LNCAP (cell line): Measurements from ENCODE around the gene NPTX1.

Experiments
- TF ChIP-seq, protein P1 (sequence below): fragments of 450-650 bp; IDR thresholded peaks from 2 replicates; pipeline ENCODE4 v1.5.1; 2017; ENCODE audit warnings: mild to moderate bottlenecking

Gene NPTX1

DNA sequence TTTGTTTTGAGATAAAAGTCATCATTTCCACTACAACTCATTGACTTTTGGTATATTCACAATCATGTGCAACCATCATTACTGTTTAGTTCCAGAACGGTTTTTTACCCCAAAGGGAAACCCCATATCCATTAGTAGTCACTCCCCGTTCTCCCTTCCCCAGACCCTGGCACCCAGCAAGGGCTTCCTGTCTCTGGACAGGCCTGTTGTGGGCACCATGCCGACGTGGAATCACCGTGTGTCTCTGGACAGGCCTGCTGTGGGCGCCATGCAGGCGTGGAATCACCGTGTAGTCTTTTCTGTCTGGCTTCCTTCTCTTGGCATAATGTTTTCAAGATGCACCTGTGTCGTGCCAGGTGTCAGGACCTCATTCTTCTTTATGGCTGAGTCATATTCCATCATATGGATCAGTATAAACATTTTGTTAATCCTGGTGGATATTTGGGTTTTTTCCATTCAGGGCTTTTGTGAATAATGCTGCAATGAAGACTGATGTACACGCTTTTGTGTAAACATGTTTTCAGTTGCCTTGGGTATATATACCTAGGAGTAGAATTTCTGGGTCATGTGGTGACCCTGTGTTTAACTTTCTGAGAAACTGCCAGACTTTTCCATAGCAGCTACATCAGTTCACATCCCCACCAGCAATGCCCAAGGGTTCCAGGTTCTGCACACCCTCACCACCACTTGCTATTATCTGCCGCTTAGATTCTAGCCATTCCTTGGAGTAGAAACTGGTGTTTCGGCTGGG lies 42.3 kb downstream of the NPTX1 start:
- TF ChIP-seq, protein P1, sequence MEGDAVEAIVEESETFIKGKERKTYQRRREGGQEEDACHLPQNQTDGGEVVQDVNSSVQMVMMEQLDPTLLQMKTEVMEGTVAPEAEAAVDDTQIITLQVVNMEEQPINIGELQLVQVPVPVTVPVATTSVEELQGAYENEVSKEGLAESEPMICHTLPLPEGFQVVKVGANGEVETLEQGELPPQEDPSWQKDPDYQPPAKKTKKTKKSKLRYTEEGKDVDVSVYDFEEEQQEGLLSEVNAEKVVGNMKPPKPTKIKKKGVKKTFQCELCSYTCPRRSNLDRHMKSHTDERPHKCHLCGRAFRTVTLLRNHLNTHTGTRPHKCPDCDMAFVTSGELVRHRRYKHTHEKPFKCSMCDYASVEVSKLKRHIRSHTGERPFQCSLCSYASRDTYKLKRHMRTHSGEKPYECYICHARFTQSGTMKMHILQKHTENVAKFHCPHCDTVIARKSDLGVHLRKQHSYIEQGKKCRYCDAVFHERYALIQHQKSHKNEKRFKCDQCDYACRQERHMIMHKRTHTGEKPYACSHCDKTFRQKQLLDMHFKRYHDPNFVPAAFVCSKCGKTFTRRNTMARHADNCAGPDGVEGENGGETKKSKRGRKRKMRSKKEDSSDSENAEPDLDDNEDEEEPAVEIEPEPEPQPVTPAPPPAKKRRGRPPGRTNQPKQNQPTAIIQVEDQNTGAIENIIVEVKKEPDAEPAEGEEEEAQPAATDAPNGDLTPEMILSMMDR: no peak

DNA sequence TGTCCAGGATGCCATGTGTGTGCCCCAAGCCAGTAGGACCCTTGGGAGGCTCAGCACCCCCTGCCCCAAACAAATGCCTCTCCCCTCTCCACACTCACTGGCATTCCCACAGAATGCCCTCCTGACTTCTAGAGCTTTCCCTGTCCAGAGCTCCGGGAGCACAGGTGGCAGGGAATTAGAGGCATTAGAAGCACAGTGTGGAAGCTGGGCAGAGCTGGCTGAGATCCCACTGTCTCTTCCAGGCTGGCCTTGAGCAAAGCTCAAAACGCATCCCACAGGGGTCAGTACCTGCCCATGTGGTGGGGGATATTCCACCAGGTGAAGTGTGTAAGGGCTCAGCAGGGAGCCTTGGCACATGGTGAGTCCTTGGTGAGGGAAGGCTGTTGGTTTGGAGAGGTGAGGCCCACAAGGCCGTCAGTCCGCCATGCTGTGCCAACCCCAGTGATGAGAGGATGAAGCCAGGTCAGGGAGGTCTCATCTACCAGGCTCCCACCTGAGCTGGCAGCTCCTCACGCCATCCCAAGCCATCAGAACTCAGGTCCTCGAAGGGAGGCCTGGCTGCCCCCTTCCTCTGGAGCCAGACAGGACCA lies 43.4 kb downstream of the NPTX1 start:
- TF ChIP-seq, protein P1: no peak

DNA sequence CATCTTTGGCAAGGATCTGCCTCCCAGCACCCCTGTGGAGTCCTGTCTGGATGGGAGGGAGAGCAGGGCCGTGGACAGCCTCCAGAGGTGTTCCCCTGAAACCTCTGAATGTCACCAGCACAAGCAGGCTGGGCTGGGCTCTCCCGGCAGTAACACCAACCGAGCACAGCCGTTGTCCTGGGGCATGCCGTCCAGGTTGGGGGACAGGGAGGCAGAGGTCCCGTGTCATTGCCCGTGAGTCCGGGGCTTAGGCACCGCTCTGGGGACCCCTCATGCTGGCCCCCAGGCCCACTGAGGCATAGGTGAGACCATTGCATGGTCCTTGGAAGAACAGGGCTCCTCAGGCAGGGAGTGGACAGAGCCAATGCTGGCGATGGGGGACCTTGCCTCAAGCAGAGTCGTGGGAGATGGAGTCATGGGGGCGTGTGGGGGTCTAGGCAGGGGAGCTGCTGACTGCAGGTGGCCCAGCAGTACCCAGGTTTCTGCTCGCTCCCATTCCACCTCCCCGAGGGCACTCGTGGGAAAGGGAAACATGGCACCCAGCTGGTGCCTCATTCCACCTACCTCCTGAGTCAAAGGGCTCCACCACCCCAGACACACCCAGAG lies 44.0 kb downstream of the NPTX1 start:
- TF ChIP-seq, protein P1: no peak

DNA sequence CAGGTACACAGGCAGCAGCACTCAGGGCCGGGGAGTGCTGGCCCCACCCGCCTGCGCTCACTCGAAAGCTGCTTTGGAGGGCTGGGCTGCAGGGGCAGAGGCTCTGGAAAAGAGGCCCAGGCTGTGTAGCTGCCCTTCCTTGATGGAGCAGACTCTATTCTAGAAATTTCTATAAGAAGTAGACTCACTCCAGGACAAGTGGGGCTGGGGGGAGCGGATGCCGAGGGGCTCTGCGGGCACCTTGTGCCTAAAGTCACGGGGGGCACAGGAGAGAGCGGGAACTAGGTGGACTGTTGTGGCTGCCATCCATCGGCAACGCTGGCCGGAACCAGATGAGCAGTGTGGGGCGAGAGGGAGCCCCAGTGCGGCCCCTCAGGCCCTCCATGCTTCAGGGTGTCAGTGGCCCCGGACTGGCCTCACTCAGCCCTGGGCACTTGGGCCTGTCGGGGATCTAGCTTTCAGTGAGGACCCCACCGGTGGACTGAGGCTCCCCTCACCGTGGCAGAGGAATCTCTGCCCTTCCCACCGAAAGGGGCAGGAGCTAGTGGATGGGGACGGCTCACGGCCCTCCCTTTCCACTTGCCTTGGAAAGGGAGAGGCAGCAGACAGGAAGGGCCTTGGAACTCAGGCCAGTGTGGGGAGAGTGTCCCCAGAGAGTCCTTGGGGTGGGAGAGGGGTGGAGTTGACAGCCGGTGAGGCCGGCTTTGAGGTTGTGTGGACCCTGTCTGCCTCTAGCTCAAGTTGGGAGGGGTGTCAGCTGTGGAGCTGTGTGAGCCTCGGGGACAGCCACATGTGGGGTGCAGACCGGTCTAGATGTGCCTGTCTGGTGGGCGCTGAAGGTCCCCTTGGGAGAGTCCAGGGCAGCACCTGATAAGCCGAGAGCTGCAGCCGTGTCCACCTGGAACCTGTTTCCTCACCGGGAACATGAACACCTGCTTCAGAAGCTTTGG lies 44.9 kb downstream of the NPTX1 start:
- TF ChIP-seq, protein P1: no peak

DNA sequence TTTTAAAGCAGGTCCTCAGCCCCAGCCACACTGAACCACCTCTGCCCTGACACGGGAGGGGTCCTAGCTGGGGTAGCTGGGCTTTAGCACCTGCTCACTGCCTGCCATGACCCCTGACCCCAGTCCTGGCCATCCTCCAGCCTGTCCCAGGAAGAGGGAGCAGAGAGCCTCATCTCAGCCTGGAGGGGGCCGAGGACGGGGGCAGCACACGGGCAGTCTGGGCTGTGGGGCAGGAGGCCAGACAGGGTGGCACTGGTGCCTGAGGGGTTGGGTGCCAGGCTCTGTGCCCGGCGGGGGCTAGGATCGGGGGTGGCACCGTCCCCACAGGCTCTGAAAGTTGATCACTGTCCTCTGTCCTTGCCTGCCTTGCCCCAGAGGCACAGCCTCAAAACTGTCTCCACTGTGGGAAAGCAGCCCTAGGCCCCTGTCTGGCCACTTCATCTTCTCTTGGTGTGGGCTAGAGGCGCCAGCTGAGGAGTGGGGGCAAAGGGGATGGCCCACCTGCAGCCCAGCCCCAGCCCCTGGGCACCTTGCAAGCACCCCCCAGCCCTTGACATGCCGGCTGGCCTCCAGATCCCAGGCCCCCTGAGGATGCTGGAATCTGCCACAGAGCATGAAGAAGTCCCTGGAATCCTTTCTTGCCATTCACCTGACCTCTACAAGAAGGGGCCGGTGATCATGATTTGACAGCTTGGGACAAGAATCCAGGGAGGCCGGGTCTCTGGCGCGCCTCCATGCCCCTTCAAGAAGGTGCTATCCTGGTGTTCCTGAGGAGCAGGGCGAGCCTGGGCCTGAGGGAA lies 45.8 kb downstream of the NPTX1 start:
- TF ChIP-seq, protein P1: no peak

DNA sequence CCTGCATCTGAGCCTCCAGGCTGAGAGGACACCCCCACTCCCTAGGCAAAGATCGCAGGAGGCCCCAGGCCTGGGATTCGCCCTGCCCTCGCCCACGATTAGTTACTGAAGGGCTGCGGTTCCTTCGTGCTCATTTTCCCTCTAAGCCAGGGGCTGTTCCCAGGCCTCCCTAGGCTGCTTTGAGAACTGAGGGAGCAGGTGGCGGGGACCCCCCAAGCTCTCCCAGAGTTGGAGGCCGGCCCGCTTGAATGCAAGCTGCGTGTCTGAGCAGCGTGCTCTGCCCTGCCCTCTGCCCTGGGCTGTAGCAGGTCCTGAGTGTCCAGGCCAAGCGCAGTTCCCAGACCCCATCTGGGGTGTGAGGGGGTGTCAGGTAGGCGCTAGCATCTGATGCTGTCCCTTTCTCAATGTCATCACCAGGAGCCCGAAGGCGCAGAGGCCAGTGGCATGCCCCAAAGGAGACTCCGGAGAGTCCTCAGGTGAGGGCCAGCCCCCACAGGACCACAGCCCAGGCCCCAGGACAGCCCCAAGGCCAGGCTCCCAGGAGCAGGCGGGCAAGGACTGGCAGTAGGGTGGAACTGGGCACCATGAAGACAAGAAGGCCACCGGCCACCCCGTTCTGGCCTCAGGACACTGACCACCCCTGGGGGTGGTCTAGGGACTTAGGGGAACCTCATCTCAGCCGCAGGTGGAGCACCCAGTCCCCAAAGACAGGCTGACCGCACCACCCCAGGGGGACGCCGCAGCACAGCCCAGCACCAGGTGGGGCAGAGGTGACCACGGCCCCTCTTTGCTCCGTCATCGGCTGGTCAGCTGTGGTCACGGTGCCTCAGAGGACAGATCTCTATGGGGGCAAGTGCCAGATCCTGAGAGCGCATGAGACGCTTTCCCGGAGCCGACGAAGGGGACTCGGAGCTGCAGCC lies 46.8 kb downstream of the NPTX1 start:
- TF ChIP-seq, protein P1: no peak
